Uterus (tissue), 4 donors: ENCODE results near the gene SCT. TPM values are rescaled to one million over a fixed set of nuclear protein-coding genes. Genes with fewer than 3 reads are reported as not detected.

Source experiments
- DNase-seq, 2 donors: peaks; one replicate each; pipeline ENCODE4 v3.0.0-alpha.2; 2019 to 2020
- H3K27ac ChIP-seq, 2 donors: fragments of 200-600 bp; sonication (generic); 1 replicate in 1 of 2; 2 replicates in 1 of 2; pipeline ENCODE4 v1.5.1; 2016 to 2018
- H3K27me3 ChIP-seq, 2 donors: fragments of 200-600 bp; sonication (generic); one replicate each; pipeline ENCODE4 v1.5.1; 2018 to 2019; ENCODE audit warnings: control low read depth in 1 of 2
- H3K36me3 ChIP-seq, 2 donors: fragments of 200-600 bp; sonication (generic); one replicate each; pipeline ENCODE4 v1.5.1; 2019; ENCODE audit warnings: control low read depth in 1 of 2
- H3K4me1 ChIP-seq, 2 donors: fragments of 200-600 bp; sonication (generic); one replicate each; pipeline ENCODE4 v1.5.1; 2018 to 2019; ENCODE audit warnings: control low read depth in 1 of 2
- H3K4me3 ChIP-seq, 2 donors: fragments of 200-600 bp; sonication (generic); 1 replicate in 1 of 2; 2 replicates in 1 of 2; pipeline ENCODE4 v1.5.1; 2018 to 2019; ENCODE audit warnings: mild to moderate bottlenecking in 1 of 2
- H3K9me3 ChIP-seq, 2 donors: fragments of 200-600 bp; sonication (generic); one replicate each; pipeline ENCODE4 v1.5.1; 2019; ENCODE audit warnings: control low read depth in 1 of 2
- CTCF ChIP-seq, 4 experiments: fragments of 200-600 bp in 2 of 4; fragments of 450-650 bp in 2 of 4; sonication (generic) in 2 of 4; IDR thresholded peaks; one replicate each; pipeline ENCODE4 v1.5.1; 2016 to 2019; ENCODE audit warnings: antibody characterized with exemption in 4 of 4, mild to moderate bottlenecking in 2 of 4, moderate library complexity in 1 of 4
- POLR2A ChIP-seq, 2 donors: fragments of 450-650 bp; IDR thresholded peaks; one replicate each; pipeline ENCODE4 v1.6.1; 2016; ENCODE audit warnings: antibody characterized with exemption in 2 of 2, mild to moderate bottlenecking in 1 of 2, moderate library complexity in 1 of 2
- intact Hi-C: fragments of 100-400 bp; cut with DNase I; formaldehyde crosslinking; loops from one replicate; pipeline ENCODE4 v1.15.1; 2023; ENCODE audit warnings: low total_unique reads
- total RNA-seq, 4 donors: library from RNA; depleted of rRNA in 3 of 4; stranded (reverse); fragments of >200 nt in 3 of 4; gene quantifications; one replicate each; pipeline versions ENCODE4 v1.1.0 to v1.2.4, GENCODE V29; 2014 to 2023
- donor health status: DM: yes; HTN: yes; CAD: no.

The SCT gene
- total RNA-seq, 4 donors from 2014 or later, result not detected

- H3K36me3 ChIP-seq, result no peaks in the 10 kb centered on the region
- H3K4me3 ChIP-seq, result no peak overlapping the region
- intact Hi-C loops, result no loop called here
- H3K27ac ChIP-seq, result no peak overlapping the region
- H3K4me1 ChIP-seq, result no peaks in the 10 kb centered on the region
- TF ChIP-seq CTCF (IDR thresholded peaks at IDR 0.05) (no peak), POLR2A (IDR thresholded peaks at IDR 0.05) (no peak)
- no peaks in the 10 kb centered on the region for H3K27me3 ChIP-seq
- DNase-seq, result no peak
- H3K9me3 ChIP-seq, result no peaks in the 10 kb centered on the region
Measured at GRCh38 chr11:630871-631270, 3.9 kb upstream of the SCT start.

- Histone ChIP-seq H3K27ac (no peak overlapping the region), H3K27me3 (no peaks in the 10 kb centered on the region), H3K4me3 (no peak overlapping the region), H3K36me3 (no peaks in the 10 kb centered on the region), H3K4me1 (no peaks in the 10 kb centered on the region), H3K9me3 (no peaks in the 10 kb centered on the region)
- TF ChIP-seq POLR2A (IDR thresholded peaks at IDR 0.05) (no peak), CTCF (IDR thresholded peaks at IDR 0.05) (peak in 1 of 4 experiments; percentile 11)
- intact Hi-C loops, result no loop called here
- DNase-seq, result no peak
Measured at GRCh38 chr11:629237-629583, 2.2 kb upstream of the SCT start.

GRCh38 chr11:628056-628455 lies 1.1 kb upstream of the SCT start:
- H3K36me3 ChIP-seq, result no peaks in the 10 kb centered on the region
- no peaks in the 10 kb centered on the region for H3K9me3 ChIP-seq
- intact Hi-C loops, result no loop called here
- H3K27me3 ChIP-seq, result no peaks in the 10 kb centered on the region
- H3K27ac ChIP-seq, result no peak overlapping the region
- DNase-seq, result no peak
- no peaks in the 10 kb centered on the region for H3K4me1 ChIP-seq
- TF ChIP-seq CTCF (IDR thresholded peaks at IDR 0.05), result no peak
- TF ChIP-seq POLR2A (IDR thresholded peaks at IDR 0.05), result no peak
- no peak overlapping the region for H3K4me3 ChIP-seq

GRCh38 chr11:627308-627576 lies 261 bp upstream of the SCT start:
- no peak overlapping the region for H3K27ac ChIP-seq
- intact Hi-C loops, result no loop called here
- no peaks in the 10 kb centered on the region for H3K4me1 ChIP-seq
- H3K36me3 ChIP-seq, result no peaks in the 10 kb centered on the region
- H3K9me3 ChIP-seq, result no peaks in the 10 kb centered on the region
- TF ChIP-seq CTCF (IDR thresholded peaks at IDR 0.05), result no peak
- no peak for TF ChIP-seq POLR2A (IDR thresholded peaks at IDR 0.05)
- no peak overlapping the region for H3K4me3 ChIP-seq
- DNase-seq, result no peak
- no peaks in the 10 kb centered on the region for H3K27me3 ChIP-seq

- Histone ChIP-seq H3K27me3 (no peaks in the 10 kb centered on the region), H3K27ac (no peak overlapping the region), H3K4me1 (no peaks in the 10 kb centered on the region), H3K9me3 (no peaks in the 10 kb centered on the region), H3K36me3 (no peaks in the 10 kb centered on the region), H3K4me3 (no peak overlapping the region)
- intact Hi-C loops, result no loop called here
- TF ChIP-seq POLR2A (IDR thresholded peaks at IDR 0.05) (no peak), CTCF (IDR thresholded peaks at IDR 0.05) (no peak)
- DNase-seq, result no peak
Measured at GRCh38 chr11:625636-626268, 1.2 kb downstream of the SCT start.
